ENCODE data around the gene TTC23.

Gene TTC23

DNA sequence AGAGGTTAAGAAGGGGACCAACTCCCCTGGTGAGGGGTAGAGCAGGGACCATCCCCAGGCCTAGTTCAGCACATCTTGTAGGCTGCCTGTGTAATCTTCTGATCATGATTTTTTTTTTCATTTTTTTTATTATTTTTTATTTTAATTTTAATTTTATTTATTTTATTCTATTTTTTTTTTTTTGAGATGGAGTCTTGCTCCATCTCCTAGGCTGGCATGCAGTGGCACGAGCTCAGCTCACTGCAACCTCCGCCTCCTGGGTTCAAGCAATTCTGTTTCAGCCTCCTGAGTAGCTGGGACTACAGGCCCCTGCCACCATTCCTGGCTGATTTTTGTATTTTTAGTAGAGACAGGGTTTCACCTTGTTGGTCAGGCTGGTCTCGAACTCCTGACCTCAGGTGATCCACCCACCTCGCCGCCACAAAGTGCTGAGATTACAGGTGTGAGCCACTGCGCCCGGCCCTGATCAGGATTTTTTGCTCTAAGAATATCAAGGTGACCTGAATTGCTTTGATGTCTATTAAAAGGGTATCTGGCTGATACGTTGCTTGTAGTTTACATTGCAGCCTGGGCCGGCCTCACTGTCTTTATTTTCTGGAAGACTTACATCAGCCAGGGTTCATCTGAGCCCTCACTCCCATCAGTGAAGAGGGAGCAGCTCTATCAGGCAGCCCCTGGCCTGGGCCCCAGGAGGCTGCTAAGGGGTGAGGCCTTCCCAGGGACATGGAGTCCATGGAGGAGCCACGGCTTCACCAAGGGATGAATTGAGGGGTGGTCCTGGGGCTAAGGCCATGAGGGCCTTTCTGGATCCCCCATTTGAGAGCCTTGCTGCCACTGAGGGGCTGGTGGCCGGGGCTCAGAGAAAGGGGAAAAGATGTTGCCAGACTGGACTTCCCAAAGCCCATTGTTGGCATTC is 133.8 kb downstream of the TTC23 start:
- TF ChIP-seq TAF1 (IDR thresholded peaks at IDR 0.05; ENCODE audit: low read depth): no peak
- no peak for TF ChIP-seq CEBPB (IDR thresholded peaks at IDR 0.05)
- TF ChIP-seq ZBTB7A (IDR thresholded peaks at IDR 0.05; ENCODE audit: low read depth): no peak
- TF ChIP-seq, protein P1, sequence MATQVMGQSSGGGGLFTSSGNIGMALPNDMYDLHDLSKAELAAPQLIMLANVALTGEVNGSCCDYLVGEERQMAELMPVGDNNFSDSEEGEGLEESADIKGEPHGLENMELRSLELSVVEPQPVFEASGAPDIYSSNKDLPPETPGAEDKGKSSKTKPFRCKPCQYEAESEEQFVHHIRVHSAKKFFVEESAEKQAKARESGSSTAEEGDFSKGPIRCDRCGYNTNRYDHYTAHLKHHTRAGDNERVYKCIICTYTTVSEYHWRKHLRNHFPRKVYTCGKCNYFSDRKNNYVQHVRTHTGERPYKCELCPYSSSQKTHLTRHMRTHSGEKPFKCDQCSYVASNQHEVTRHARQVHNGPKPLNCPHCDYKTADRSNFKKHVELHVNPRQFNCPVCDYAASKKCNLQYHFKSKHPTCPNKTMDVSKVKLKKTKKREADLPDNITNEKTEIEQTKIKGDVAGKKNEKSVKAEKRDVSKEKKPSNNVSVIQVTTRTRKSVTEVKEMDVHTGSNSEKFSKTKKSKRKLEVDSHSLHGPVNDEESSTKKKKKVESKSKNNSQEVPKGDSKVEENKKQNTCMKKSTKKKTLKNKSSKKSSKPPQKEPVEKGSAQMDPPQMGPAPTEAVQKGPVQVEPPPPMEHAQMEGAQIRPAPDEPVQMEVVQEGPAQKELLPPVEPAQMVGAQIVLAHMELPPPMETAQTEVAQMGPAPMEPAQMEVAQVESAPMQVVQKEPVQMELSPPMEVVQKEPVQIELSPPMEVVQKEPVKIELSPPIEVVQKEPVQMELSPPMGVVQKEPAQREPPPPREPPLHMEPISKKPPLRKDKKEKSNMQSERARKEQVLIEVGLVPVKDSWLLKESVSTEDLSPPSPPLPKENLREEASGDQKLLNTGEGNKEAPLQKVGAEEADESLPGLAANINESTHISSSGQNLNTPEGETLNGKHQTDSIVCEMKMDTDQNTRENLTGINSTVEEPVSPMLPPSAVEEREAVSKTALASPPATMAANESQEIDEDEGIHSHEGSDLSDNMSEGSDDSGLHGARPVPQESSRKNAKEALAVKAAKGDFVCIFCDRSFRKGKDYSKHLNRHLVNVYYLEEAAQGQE (IDR thresholded peaks at IDR 0.05; ENCODE audit: low read depth): no peak
- TF ChIP-seq RAD21 (IDR thresholded peaks at IDR 0.05; ENCODE audit: low read depth): no peak
- TF ChIP-seq CREB1 (IDR thresholded peaks at IDR 0.05; ENCODE audit: low read depth): no peak
- no peak for TF ChIP-seq TEAD4 (IDR thresholded peaks at IDR 0.05)
- no peak for TF ChIP-seq FOXM1 (IDR thresholded peaks at IDR 0.05; ENCODE audit: borderline replicate concordance, low read depth)
- no peak for TF ChIP-seq USF1 (IDR thresholded peaks at IDR 0.05)
- no peak for TF ChIP-seq EP300 (IDR thresholded peaks at IDR 0.05; ENCODE audit: borderline replicate concordance)

GRCh38 chr15:99114511-99115299 is 134.7 kb downstream of the TTC23 start:
- no peak for TF ChIP-seq EGR1 (IDR thresholded peaks at IDR 0.05)
- TF ChIP-seq CREB1 (IDR thresholded peaks at IDR 0.05; ENCODE audit: low read depth): no peak
- no peak for TF ChIP-seq FOXM1 (IDR thresholded peaks at IDR 0.05; ENCODE audit: borderline replicate concordance, low read depth)
- TF ChIP-seq NFIC (IDR thresholded peaks at IDR 0.05): no peak
- no peak for TF ChIP-seq YY1 (IDR thresholded peaks at IDR 0.05; ENCODE audit: low read depth)
- TF ChIP-seq CEBPB (IDR thresholded peaks at IDR 0.05): no peak
- TF ChIP-seq, protein P2, sequence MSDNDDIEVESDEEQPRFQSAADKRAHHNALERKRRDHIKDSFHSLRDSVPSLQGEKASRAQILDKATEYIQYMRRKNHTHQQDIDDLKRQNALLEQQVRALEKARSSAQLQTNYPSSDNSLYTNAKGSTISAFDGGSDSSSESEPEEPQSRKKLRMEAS (IDR thresholded peaks at IDR 0.05): no peak
- TF ChIP-seq, protein P1 (IDR thresholded peaks at IDR 0.05; ENCODE audit: low read depth): no peak
- no peak for TF ChIP-seq USF1 (IDR thresholded peaks at IDR 0.05)
- TF ChIP-seq RAD21 (IDR thresholded peaks at IDR 0.05; ENCODE audit: low read depth): no peak
- TF ChIP-seq TCF12 (IDR thresholded peaks at IDR 0.05; ENCODE audit: low read depth): no peak
- no peak for TF ChIP-seq ZBTB7A (IDR thresholded peaks at IDR 0.05; ENCODE audit: low read depth)
- no peak for TF ChIP-seq TEAD4 (IDR thresholded peaks at IDR 0.05)
- no peak for TF ChIP-seq EP300 (IDR thresholded peaks at IDR 0.05; ENCODE audit: borderline replicate concordance)
- TF ChIP-seq TAF1 (IDR thresholded peaks at IDR 0.05; ENCODE audit: low read depth): no peak

- TF ChIP-seq CREB1 (IDR thresholded peaks at IDR 0.05; ENCODE audit: low read depth) (no peak), TAF1 (IDR thresholded peaks at IDR 0.05; ENCODE audit: low read depth) (no peak), RAD21 (IDR thresholded peaks at IDR 0.05; ENCODE audit: low read depth) (no peak)
- TF ChIP-seq, protein P2 (IDR thresholded peaks at IDR 0.05): no peak
Measured at GRCh38 chr15:99113547-99114271, 135.7 kb downstream of the TTC23 start.

- TF ChIP-seq ZBTB7A (IDR thresholded peaks at IDR 0.05; ENCODE audit: low read depth) (no peak), CEBPB (IDR thresholded peaks at IDR 0.05) (no peak), EGR1 (IDR thresholded peaks at IDR 0.05) (no peak), CREB1 (IDR thresholded peaks at IDR 0.05; ENCODE audit: low read depth) (no peak), EP300 (IDR thresholded peaks at IDR 0.05; ENCODE audit: borderline replicate concordance) (no peak), TCF12 (IDR thresholded peaks at IDR 0.05; ENCODE audit: low read depth) (no peak), USF1 (IDR thresholded peaks at IDR 0.05) (no peak), YY1 (IDR thresholded peaks at IDR 0.05; ENCODE audit: low read depth) (no peak), NFIC (IDR thresholded peaks at IDR 0.05) (no peak), TEAD4 (IDR thresholded peaks at IDR 0.05) (no peak), RAD21 (IDR thresholded peaks at IDR 0.05; ENCODE audit: low read depth) (no peak), TAF1 (IDR thresholded peaks at IDR 0.05; ENCODE audit: low read depth) (no peak), FOXM1 (IDR thresholded peaks at IDR 0.05; ENCODE audit: borderline replicate concordance, low read depth) (no peak)
- TF ChIP-seq, protein P2 (IDR thresholded peaks at IDR 0.05): no peak
- TF ChIP-seq, protein P1 (IDR thresholded peaks at IDR 0.05; ENCODE audit: low read depth): no peak
Measured at GRCh38 chr15:99110581-99111320, 138.6 kb downstream of the TTC23 start.
